IPS DF 4.7 (cell line): ENCODE data around the gene C20orf141.

Experiments
- DNase-seq: peaks from one replicate; pipeline ENCODE4 v3.0.0-alpha.2; 2013; ENCODE audit warnings: low spot score; ENCODE audit errors: extremely low read depth

C20orf141 gene

GRCh38 chr20:2846698-2847097, 31.9 kb downstream of the C20orf141 start:
- DNase-seq = no peak

DNA sequence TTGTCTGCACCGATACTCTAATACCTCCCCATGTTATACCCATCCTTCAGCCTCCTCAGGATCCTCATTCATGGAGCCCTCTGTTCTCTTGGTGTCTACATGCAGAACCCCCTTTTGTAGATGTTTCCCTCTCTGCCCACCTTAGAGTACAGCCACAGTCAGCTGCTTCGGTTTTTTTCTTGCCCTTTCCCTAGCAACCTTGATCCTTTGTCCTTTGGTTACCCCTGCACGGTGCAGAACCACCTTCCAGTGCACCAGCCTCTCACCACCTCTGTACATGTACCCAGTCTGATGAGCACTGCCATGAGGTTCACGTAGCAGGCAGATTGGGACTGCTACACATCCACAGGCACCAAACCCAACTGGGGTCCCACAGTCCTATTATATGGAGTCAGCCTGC, 33.0 kb downstream of the C20orf141 start:
- no peak for DNase-seq

DNA sequence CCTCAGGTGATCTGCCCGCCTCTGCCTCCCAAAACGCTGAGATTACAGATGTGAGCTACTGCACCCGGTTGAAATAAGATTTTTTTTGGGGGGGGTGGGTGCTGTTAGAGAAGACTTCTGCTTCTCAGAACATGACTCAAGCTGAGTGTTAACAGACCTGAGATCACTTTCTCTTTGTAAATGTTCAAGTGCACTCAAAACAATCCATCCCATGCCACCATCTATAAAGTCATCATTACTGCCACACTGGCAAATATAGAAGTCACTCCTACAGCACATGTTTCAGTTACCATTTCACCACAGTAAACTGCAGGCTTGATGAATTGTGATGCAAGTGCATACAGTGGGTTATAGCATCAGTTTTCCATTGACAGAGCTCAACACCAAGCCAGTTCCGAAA, 34.7 kb downstream of the C20orf141 start:
- no peak for DNase-seq

- no peak for DNase-seq
Observed at GRCh38 chr20:2851086-2851485, 36.3 kb downstream of the C20orf141 start.

DNA sequence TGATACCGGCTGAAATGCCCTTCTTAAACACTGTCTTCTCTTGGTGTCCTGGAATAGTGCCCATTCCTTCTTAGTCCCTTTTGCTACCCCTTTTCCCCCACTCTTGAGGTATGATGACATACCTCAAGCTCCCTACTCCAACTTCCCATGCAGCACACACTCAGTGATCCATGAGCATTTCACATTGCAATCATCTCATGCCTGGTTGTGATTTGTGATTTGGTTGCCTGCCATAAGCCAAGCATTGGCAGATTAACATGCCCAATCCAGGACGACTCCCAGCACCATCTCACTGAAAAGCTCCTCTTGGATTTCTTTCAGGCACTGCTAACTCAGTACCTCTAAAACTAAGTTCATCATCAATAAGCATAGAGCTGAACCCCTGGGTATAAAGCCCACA, 43.8 kb downstream of the C20orf141 start:
- DNase-seq = no peak

- DNase-seq = no peak
Observed at GRCh38 chr20:2859330-2860121, 44.7 kb downstream of the C20orf141 start.

- no peak for DNase-seq
Observed at GRCh38 chr20:2864626-2865025, 49.8 kb downstream of the C20orf141 start.

DNA sequence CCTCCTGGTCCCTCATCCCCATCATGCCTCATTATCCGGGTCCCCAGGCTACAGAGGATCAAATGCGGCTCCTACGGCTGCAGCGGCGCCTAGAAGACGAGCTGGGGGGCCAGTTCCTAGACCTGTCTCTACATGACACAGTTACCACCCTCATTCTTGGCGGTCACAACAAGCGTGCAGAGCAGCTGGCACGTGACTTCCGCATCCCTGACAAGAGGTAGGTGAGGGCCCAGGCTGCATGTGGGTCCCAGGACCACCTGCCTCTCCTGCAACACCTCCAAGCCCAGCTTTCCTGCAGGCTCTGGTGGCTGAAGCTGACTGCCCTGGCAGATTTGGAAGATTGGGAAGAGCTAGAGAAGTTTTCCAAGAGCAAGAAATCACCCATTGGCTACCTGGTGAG, 50.3 kb downstream of the C20orf141 start:
- no peak for DNase-seq
